ENCODE measurements around the gene PCNX2.

Gene PCNX2

DNA sequence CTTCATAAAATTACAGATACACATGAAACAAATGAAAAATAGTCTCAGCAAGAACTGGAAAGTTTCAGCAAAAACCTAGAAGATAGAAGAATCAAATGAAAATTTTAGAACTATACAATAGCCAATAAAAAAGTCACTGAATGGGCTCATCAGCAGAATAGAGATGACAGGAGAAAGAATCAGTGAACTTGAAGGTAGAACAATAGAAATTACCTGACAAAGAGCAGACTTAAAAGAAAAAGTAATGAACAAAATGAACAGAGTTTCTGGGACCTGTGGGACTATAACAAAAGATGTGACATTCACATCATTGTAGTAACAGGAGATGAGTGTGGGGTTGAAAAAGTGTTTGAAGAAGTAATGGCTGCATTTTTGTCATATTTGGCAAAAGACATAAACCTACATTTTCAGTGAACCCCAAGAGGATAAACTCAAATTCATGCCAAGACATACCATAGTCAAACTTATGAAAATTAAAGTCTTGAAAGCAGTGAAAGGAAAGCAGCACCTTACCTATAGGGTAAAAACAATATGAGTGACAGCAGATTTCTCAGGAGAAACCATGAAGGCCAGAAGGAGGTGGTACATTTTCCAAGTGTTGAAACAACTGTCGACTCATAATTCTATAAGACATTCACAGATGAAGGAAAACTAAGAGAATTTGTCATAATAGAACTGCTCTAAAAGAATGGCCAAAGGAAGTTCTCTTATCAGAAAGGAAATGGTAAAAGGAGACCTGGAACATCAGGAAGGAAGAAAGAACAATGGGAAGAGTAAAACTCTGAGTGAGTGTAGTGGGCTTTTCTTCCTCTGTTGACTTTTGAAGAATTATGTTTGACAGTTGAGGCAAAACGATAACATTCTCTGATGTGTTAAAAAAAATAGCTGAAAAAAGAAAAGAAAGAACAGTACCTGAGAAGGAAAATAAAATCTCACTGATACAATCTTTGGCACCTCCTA lies 321.6 kb downstream of the PCNX2 start:
- H3K27me3 Mint-ChIP-seq = no peaks in the 10 kb centered on the region
- peaks cover 22% of the 10 kb centered on the region for H3K4me1 Mint-ChIP-seq
- H3K4me3 Mint-ChIP-seq = no peak overlapping the region
- CTCF ChIA-PET = no interaction called here
- H3K36me3 Mint-ChIP-seq = peaks cover 83% of the 10 kb centered on the region
- DNase-seq = no peak
- H3K9me3 Mint-ChIP-seq = peaks cover 25% of the 10 kb centered on the region
- peak overlapping the region; percentile 60 for H3K27ac Mint-ChIP-seq

DNA sequence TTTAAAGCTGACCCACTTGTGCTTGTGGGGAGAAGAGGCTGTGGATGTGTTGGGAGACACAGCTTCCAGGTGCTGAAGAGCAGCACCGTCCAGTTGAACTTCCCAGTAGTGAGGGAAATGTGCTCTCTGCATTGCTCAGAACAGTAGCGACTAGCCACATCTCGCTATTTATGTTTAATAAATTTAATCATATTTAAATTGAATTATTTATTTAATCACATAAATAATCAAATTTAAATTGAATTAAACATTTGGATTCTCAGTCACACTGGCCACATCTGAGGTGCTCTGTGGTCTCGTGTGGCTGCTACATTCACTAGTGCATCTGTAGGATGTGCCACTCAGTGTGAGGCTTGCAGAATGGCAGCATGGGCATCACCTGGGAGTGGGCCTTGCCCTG lies 325.0 kb downstream of the PCNX2 start:
- no peak overlapping the region for H3K27ac Mint-ChIP-seq
- no peak overlapping the region for H3K4me3 Mint-ChIP-seq
- H3K27me3 Mint-ChIP-seq = no peaks in the 10 kb centered on the region
- no peak for DNase-seq
- CTCF ChIA-PET = no interaction called here
- H3K36me3 Mint-ChIP-seq = peaks cover 70% of the 10 kb centered on the region
- H3K4me1 Mint-ChIP-seq = peaks cover 9% of the 10 kb centered on the region
- peaks cover 23% of the 10 kb centered on the region for H3K9me3 Mint-ChIP-seq

DNA sequence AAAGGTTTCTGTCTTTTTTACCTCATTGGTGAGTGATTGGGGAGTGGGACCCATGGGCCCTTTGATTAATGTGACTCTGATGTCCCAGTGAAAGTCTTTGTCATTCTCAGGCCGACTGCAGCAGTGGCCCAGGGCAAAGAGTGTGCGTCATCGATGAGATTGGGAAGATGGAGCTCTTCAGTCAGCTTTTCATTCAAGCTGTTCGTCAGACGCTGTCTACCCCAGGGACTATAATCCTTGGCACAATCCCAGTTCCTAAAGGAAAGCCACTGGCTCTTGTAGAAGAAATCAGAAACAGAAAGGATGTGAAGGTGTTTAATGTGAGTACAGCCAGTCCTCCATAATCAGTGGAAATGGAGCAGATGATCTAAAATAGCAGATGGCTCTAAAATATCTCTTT lies 325.7 kb downstream of the PCNX2 start:
- Mint-ChIP-seq H3K9me3 (peaks cover 23% of the 10 kb centered on the region), H3K4me3 (no peak overlapping the region), H3K27me3 (no peaks in the 10 kb centered on the region), H3K4me1 (peaks cover 16% of the 10 kb centered on the region), H3K27ac (no peak overlapping the region), H3K36me3 (peaks cover 71% of the 10 kb centered on the region)
- no peak for DNase-seq
- CTCF ChIA-PET = no interaction called here

DNA sequence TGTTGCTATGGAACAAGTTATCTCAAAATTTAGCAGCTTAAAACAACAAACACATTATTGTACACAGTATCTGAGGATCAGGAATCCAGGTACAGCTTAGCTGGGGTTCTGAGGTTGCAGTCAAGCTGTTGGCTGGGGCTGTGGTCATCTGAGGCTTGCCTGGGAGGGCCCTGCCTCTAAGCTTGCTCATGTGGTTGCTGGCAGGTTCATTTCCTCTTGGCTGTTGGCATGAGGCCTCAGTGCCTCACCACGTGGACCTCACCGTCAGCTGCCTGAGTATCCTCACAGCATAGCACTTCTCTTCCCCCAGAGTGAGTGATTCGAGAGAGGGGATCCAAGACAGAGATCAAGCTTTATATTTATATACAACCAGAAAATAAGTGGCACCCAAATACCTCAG lies 326.6 kb downstream of the PCNX2 start:
- H3K27me3 Mint-ChIP-seq = no peaks in the 10 kb centered on the region
- H3K4me1 Mint-ChIP-seq = peaks cover 17% of the 10 kb centered on the region
- H3K36me3 Mint-ChIP-seq = peaks cover 66% of the 10 kb centered on the region
- CTCF ChIA-PET = interaction anchor here (1.1 kb wide), 1 partner anchor 17 kb away, joined by 7 read pairs; no protein-coding TSS in a partner anchor
- no peak overlapping the region for H3K4me3 Mint-ChIP-seq
- no peak overlapping the region for H3K27ac Mint-ChIP-seq
- DNase-seq = no peak
- peaks cover 18% of the 10 kb centered on the region for H3K9me3 Mint-ChIP-seq

DNA sequence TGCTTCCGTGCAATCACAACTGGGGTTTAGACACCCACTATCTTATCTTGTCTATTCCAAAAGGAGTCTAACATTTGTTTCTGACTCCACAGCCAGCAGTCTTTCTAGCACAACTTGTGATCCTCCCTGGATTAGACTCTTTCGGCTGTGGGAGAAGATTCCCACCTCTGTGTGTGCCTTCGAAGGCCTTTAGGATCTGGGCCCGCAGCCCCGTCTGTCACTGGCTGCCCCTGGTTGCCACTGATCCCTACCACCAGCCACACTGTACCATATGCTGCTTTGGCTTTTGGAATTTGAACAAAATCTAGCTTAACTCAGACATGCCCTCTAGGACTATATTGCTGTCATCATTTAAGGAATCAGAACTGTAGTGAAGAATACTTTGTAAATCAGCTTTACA lies 327.1 kb downstream of the PCNX2 start:
- Mint-ChIP-seq H3K36me3 (peaks cover 63% of the 10 kb centered on the region), H3K4me3 (no peak overlapping the region), H3K4me1 (peaks cover 20% of the 10 kb centered on the region), H3K27me3 (no peaks in the 10 kb centered on the region), H3K9me3 (peaks cover 13% of the 10 kb centered on the region), H3K27ac (no peak overlapping the region)
- CTCF ChIA-PET = interaction anchor here (1.1 kb wide), 1 partner anchor 16 kb away, joined by 7 read pairs; no protein-coding TSS in a partner anchor
- DNase-seq = no peak

DNA sequence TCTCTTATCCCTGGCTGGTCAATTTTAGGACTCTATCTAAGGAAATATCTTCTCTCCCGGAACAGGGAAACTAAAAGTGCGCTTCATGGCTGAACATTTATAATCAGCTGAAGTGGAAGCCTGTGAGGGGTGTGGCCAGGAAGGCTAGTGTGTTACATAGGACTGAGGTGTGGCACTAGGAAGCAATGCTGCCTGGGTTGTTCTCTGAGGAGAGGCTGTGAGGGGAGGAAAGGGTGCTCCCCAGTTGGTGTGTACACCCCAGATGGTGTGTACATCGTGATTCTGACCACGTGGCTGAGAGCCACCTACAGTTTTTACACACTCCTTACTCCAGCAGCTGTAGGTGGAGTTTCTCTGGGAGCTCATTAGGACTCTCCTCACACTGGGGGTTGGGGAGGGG lies 328.9 kb downstream of the PCNX2 start:
- DNase-seq = no peak
- CTCF ChIA-PET = interaction anchor here (3.3 kb wide), 1 partner anchor 14 kb away, joined by 12 read pairs; no protein-coding TSS in a partner anchor
- Mint-ChIP-seq H3K9me3 (peaks cover 2% of the 10 kb centered on the region), H3K27me3 (no peaks in the 10 kb centered on the region), H3K36me3 (peaks cover 54% of the 10 kb centered on the region), H3K4me1 (peaks cover 27% of the 10 kb centered on the region), H3K4me3 (no peak overlapping the region), H3K27ac (no peak overlapping the region)

DNA sequence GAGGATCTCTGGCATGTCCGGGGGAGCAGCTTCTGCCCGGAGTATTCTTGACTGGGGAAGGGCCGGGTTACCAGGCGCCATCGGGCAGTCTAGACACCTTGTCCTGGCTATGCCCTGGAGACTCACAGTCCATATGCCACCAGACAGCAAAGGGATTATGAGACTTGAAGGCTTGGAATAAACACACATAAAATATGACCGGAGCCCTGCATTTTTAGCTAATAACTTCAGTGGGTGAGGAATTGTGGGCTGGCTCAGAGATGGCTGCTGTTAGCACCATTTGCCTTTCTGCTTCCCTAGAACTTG lies 329.7 kb downstream of the PCNX2 start:
- Mint-ChIP-seq H3K27me3 (no peaks in the 10 kb centered on the region), H3K36me3 (peaks cover 51% of the 10 kb centered on the region), H3K9me3 (no peaks in the 10 kb centered on the region), H3K4me1 (peaks cover 27% of the 10 kb centered on the region), H3K4me3 (no peak overlapping the region), H3K27ac (no peak overlapping the region)
- DNase-seq = no peak
- CTCF ChIA-PET = interaction anchor here (3.3 kb wide), 1 partner anchor 13 kb away, joined by 12 read pairs; no protein-coding TSS in a partner anchor

DNA sequence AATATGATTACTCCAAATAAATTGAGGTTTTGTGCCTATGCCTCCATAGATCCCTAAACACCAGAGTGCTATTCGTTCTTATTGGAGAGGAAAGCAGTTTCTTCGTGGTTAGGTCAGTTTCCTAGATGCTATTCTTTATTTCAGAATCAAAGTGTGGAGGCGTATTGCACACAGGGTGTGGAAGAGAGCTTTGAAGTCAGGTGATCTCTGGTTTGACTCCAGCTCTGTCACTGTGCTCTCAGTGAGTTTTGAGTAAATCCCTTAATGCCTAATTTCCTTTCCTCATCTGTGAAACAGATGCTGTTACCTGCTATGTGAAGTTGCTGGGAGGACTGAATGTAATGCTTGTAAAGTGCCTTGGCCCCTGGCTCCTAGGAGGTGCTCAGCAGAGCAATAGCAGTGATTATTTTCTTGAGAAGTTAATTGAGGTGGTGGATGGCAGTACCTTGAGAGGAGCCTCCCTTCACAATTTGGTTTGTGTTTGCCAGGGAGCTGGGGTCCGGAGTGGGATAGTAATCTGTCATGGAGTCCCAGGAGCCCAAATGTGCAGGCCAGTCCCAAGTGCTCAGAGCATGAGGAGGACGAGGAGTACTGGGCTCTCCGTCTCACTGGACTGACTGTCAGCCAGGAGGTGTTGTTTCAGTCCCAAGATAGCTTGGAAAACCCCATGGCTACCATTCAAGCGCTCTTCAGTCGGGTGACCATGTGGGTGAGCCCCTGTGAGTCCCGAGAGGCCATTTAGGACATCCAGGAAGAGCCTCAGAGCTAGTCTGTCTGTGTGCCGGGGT lies 330.2 kb downstream of the PCNX2 start:
- no peak for DNase-seq
- peaks cover 51% of the 10 kb centered on the region for H3K36me3 Mint-ChIP-seq
- no peak overlapping the region for H3K27ac Mint-ChIP-seq
- CTCF ChIA-PET = interaction anchor here (3.3 kb wide), 1 partner anchor 13 kb away, joined by 12 read pairs; no protein-coding TSS in a partner anchor
- H3K4me3 Mint-ChIP-seq = no peak overlapping the region
- no peaks in the 10 kb centered on the region for H3K9me3 Mint-ChIP-seq
- no peaks in the 10 kb centered on the region for H3K27me3 Mint-ChIP-seq
- H3K4me1 Mint-ChIP-seq = peaks cover 27% of the 10 kb centered on the region

DNA sequence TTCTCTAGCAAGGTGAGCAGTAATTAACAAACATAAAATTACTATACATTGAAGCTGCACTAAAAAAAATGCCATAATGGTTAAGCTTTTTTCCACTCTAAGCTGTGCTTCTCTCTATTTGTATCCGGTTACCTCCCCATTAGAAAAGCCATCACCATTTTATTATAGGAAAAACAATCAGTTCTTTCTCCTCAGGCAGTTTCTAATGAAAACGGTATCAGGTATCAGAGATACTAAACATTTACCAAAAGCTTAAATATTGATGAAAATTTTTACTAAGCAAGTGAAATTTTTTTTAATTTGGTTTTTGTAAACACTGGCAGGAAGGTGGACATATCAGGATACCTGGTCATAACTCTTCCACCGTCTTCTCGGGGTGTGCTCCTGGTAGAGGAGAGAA lies 330.9 kb downstream of the PCNX2 start:
- H3K27ac Mint-ChIP-seq = no peak overlapping the region
- peaks cover 48% of the 10 kb centered on the region for H3K36me3 Mint-ChIP-seq
- CTCF ChIA-PET = interaction anchor here (3.3 kb wide), 1 partner anchor 12 kb away, joined by 12 read pairs; no protein-coding TSS in a partner anchor
- no peak for DNase-seq
- H3K4me3 Mint-ChIP-seq = no peak overlapping the region
- peaks cover 27% of the 10 kb centered on the region for H3K4me1 Mint-ChIP-seq
- no peaks in the 10 kb centered on the region for H3K9me3 Mint-ChIP-seq
- no peaks in the 10 kb centered on the region for H3K27me3 Mint-ChIP-seq

DNA sequence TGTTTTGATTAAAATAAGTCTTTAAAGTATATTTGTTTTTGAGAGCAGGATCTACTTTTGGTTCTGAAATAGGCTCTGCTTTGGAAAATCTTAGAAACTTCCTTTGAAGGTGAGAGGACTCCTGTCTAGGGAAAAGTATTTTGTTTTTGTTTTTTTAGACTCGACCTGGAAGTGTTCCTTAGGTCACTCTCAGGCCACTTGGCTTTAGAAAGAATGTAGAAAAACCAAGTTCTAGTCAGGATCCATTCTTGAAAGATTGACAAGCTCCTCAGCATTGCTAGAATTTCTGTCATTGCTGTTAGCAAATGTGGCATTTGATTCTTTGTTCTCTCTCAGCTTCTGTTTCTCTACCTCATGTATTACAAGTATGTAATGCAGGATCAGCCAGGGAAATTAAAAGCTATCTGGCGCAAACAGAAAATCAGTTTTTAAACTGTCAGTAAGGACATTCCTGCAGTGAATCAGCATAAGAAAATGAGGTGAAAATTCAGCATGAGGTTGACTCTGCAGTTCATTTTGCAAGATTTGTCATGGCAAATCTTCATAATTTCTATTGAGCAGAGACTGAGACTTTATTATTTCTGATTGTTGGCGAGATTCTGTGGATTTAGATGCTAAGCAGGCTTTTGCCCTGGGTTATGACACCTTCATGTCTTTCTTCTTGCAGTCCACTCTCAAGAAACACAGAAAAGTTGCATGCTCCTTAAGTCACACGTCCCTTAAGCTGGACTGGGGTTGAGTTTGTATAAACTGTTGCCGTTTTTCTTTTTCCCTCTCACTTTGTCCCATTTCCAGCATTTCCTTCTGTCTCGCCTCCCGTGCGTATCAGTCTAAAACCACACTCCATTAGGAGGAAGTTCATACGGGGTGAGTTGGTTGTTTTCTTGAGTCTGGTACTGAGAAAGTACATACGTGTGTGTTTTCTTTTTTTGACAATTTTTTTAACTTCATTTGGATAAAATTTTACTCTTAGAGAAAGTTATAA lies 332.5 kb downstream of the PCNX2 start:
- Mint-ChIP-seq H3K27ac (no peak overlapping the region), H3K4me1 (peaks cover 21% of the 10 kb centered on the region), H3K9me3 (peaks cover 6% of the 10 kb centered on the region), H3K4me3 (no peak overlapping the region), H3K36me3 (peaks cover 48% of the 10 kb centered on the region), H3K27me3 (no peaks in the 10 kb centered on the region)
- DNase-seq = no peak
- CTCF ChIA-PET = interaction anchor here (0.6 to 1.3 kb wide), 4 partner anchors 11 to 385 kb away, joined by 3 read pairs; no protein-coding TSS in a partner anchor

DNA sequence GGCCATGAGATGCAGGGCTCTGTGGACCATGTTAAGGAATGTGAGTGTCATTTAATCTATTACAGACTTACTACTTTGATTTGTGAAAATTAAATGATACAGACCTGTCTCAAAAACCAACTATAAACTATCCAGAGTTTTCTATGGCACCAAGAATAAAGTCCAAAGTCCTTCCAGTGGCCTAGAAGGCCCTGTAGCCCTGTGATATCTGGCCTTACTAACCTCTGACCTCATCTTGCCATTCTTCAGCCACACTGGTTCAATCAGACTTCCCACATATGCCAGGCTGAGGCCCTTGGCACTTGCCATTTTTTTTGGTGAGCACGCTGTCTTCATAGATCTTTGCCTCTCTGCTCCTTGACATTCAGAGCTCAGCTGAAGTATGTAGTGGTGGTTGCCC lies 337.5 kb downstream of the PCNX2 start:
- H3K27me3 Mint-ChIP-seq = no peaks in the 10 kb centered on the region
- CTCF ChIA-PET = interaction anchor here (0.6 kb wide), 1 partner anchor 208 kb away, joined by 3 read pairs; no protein-coding TSS in a partner anchor
- H3K4me1 Mint-ChIP-seq = peaks cover 6% of the 10 kb centered on the region
- peaks cover 10% of the 10 kb centered on the region for H3K9me3 Mint-ChIP-seq
- peaks cover 44% of the 10 kb centered on the region for H3K36me3 Mint-ChIP-seq
- DNase-seq = no peak
- H3K27ac Mint-ChIP-seq = no peak overlapping the region
- H3K4me3 Mint-ChIP-seq = no peak overlapping the region

DNA sequence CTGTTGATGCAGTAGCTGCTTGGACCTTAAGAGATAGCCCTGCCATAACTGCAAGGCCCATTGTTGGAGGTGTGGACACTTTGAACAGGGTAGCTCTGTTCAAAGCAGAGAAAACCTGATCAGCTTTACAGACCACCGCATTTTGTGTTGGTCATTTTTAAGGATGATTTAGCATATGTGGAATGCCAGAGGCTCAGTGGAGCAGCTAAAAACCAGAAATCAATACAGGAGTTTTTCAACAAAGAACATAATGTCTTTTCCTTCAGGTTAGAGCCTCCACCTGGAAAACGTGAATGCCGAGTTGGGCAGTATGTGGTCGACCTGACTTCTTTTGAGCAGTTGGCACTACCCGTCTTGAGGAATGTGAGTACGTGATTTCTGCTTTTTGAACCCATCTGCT lies 339.4 kb downstream of the PCNX2 start:
- CTCF ChIA-PET = interaction anchor here (1.5 kb wide), 1 partner anchor 30 kb away, joined by 3 read pairs; no protein-coding TSS in a partner anchor

DNA sequence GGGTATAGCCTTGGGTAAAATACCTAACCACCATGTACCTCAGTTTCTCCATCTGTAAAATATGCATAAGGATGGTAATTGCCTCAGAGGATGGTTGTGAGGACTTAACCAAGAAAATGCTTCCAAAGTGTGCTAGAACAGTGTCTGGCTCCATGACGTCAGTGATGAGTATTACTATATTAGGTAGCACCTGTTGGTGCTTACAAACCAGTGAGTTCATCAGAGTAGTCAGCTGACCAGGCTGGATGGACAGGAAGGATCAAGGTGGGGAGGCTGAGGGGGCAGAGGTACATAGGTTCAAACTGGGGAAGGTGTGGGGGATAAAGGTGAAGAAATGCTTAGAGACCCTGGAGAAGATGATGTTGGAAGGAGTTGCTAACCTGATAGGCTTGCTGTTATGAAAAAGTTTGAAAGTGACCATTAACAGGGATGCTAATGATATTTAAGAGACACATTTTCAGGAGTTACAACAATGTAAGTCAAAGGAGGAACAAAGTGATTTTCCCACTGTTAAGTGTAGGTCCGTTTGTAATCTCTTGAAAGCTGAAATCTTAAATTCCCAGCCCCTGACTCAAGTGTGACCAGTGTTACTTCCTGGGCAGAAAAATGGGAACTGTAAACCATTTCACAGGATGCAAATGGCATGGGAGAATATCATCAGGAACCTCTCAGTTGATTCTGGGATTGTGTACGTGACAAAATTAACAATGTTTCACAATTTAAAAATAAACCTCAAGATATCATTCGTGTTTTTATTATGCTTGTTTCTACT lies 340.7 kb downstream of the PCNX2 start:
- DNase-seq = no peak
- no peaks in the 10 kb centered on the region for H3K27me3 Mint-ChIP-seq
- H3K36me3 Mint-ChIP-seq = peaks cover 33% of the 10 kb centered on the region
- H3K4me3 Mint-ChIP-seq = no peak overlapping the region
- H3K9me3 Mint-ChIP-seq = peaks cover 10% of the 10 kb centered on the region
- H3K4me1 Mint-ChIP-seq = peaks cover 31% of the 10 kb centered on the region
- CTCF ChIA-PET = interaction anchor here (0.9 kb wide), 1 partner anchor 21 kb away, joined by 3 read pairs; no protein-coding TSS in a partner anchor
- H3K27ac Mint-ChIP-seq = no peak overlapping the region

More for the DNA sequence above, 339.4 kb downstream of the PCNX2 start:
- DNase-seq = no peak
- Mint-ChIP-seq H3K36me3 (peaks cover 38% of the 10 kb centered on the region), H3K4me1 (peaks cover 22% of the 10 kb centered on the region), H3K9me3 (peaks cover 10% of the 10 kb centered on the region), H3K27me3 (no peaks in the 10 kb centered on the region), H3K4me3 (no peak overlapping the region), H3K27ac (no peak overlapping the region)
